IPS DF 4.7 (cell line): ENCODE results near the gene FUT2.

Experiments used
- DNase-seq: peaks from one replicate; pipeline ENCODE4 v3.0.0-alpha.2; 2013; ENCODE audit warnings: low spot score; ENCODE audit errors: extremely low read depth

FUT2 gene

GRCh38 chr19:48724796-48725753 lies 29.3 kb downstream of the FUT2 start:
- no peak for DNase-seq

GRCh38 chr19:48726556-48726955 lies 30.8 kb downstream of the FUT2 start:
- no peak for DNase-seq

GRCh38 chr19:48728911-48729664 lies 33.3 kb downstream of the FUT2 start:
- no peak for DNase-seq

GRCh38 chr19:48731452-48731851 lies 35.7 kb downstream of the FUT2 start:
- no peak for DNase-seq

- no peak for DNase-seq
Observed at GRCh38 chr19:48734625-48735024, 38.9 kb downstream of the FUT2 start.

GRCh38 chr19:48735031-48735615 lies 39.4 kb downstream of the FUT2 start:
- DNase-seq: no peak

GRCh38 chr19:48737360-48737998 lies 41.7 kb downstream of the FUT2 start:
- no peak for DNase-seq

- no peak for DNase-seq
Observed at GRCh38 chr19:48738557-48739403, 43.0 kb downstream of the FUT2 start.

- no peak for DNase-seq
Observed at GRCh38 chr19:48739404-48740163, 43.8 kb downstream of the FUT2 start.

- no peak for DNase-seq
Observed at GRCh38 chr19:48740164-48740972, 44.6 kb downstream of the FUT2 start, which contains the start of gene RASIP1. Gene RASIP1 (minus strand): TSS chr19:48740610. CDS start chr19:48740282, 328 bp downstream.

GRCh38 chr19:48741129-48741999 lies 45.6 kb downstream of the FUT2 start:
- no peak for DNase-seq

- no peak for DNase-seq
Observed at GRCh38 chr19:48742096-48742495, 46.3 kb downstream of the FUT2 start.

- no peak for DNase-seq
Observed at GRCh38 chr19:48745208-48745995, 49.6 kb downstream of the FUT2 start.

- DNase-seq: no peak
Observed at GRCh38 chr19:48746110-48746509, 50.3 kb downstream of the FUT2 start.

- DNase-seq: no peak
Observed at GRCh38 chr19:48746738-48747575, 51.2 kb downstream of the FUT2 start, which contains the start of gene IZUMO1. Gene IZUMO1 (minus strand): TSS chr19:48746909. CDS start chr19:48745859, 1,050 bp downstream.

GRCh38 chr19:48749571-48750198 lies 53.9 kb downstream of the FUT2 start:
- DNase-seq: no peak
